H9 (cell line): ENCODE results near the gene CD164L2. TPM values are rescaled to one million over a fixed set of nuclear protein-coding genes. Genes with fewer than 3 reads are reported as not detected.

Experiments used
- DNase-seq: peaks from one replicate; pipeline ENCODE4 v3.0.0-alpha.2; 2017
- H2AFZ ChIP-seq: one replicate; pipeline ENCODE4 v1.6.1; 2013; ENCODE audit warnings: mild to moderate bottlenecking, low read length, control low read depth, moderate library complexity
- H2AK5ac ChIP-seq: 2 replicates; pipeline ENCODE4 v1.6.1; 2013; ENCODE audit warnings: low read length, control low read depth, mixed read lengths; ENCODE audit not compliant: insufficient read length
- H2BK120ac ChIP-seq: one replicate; pipeline ENCODE4 v1.6.1; 2013; ENCODE audit warnings: low read depth, mild to moderate bottlenecking, low read length, control low read depth, inconsistent platforms; ENCODE audit not compliant: poor library complexity, severe bottlenecking
- H2BK12ac ChIP-seq: 2 replicates; pipeline ENCODE4 v1.6.1; 2013; ENCODE audit warnings: low read length, control low read depth, mixed read lengths, low read depth; ENCODE audit not compliant: insufficient read length
- H2BK15ac ChIP-seq: 2 replicates; pipeline ENCODE4 v1.6.1; 2013; ENCODE audit warnings: low read depth, low read length, control low read depth
- H2BK20ac ChIP-seq: one replicate; pipeline ENCODE4 v1.6.1; 2013; ENCODE audit warnings: low read depth, mild to moderate bottlenecking, low read length, control low read depth, inconsistent platforms; ENCODE audit not compliant: poor library complexity, severe bottlenecking
- H2BK5ac ChIP-seq: 2 replicates; pipeline ENCODE4 v1.6.1; 2013; ENCODE audit warnings: low read length, control low read depth, mixed read lengths; ENCODE audit not compliant: insufficient read length
- H3K14ac ChIP-seq: 2 replicates; pipeline ENCODE4 v1.6.1; 2013; ENCODE audit warnings: low read length, control low read depth; ENCODE audit not compliant: insufficient read depth
- H3K18ac ChIP-seq: 2 replicates; pipeline ENCODE4 v1.6.1; 2013; ENCODE audit warnings: low read depth, mild to moderate bottlenecking, mixed read lengths, low read length, control low read depth; ENCODE audit not compliant: insufficient read length
- H3K23ac ChIP-seq: 2 replicates; pipeline ENCODE4 v1.6.1; 2013; ENCODE audit warnings: low read length, control low read depth, mixed read lengths, low read depth; ENCODE audit not compliant: insufficient read length
- H3K23me2 ChIP-seq: 2 replicates; pipeline ENCODE4 v1.6.1; 2013; ENCODE audit warnings: low read depth, mild to moderate bottlenecking, mixed read lengths, low read length, control low read depth; ENCODE audit not compliant: insufficient read length, poor library complexity, severe bottlenecking
- H3K27ac ChIP-seq: 2 replicates; pipeline ENCODE4 v1.5.1; 2013; ENCODE audit warnings: low read length, control low read depth, mixed read lengths, low read depth; ENCODE audit not compliant: insufficient read length
- H3K27me3 ChIP-seq: 2 replicates; pipeline ENCODE4 v1.6.1; 2013; ENCODE audit warnings: low read length, control low read depth, inconsistent platforms; ENCODE audit not compliant: insufficient read depth
- H3K4ac ChIP-seq: 2 replicates; pipeline ENCODE4 v1.6.1; 2013; ENCODE audit warnings: low read depth, mild to moderate bottlenecking, control low read depth, inconsistent platforms, low read length, moderate library complexity
- H3K4me1 ChIP-seq: 2 replicates; pipeline ENCODE4 v1.6.1; 2013; ENCODE audit warnings: low read length, control low read depth, inconsistent platforms; ENCODE audit not compliant: insufficient read depth
- H3K4me2 ChIP-seq: 2 replicates; pipeline ENCODE4 v1.6.1; 2013; ENCODE audit warnings: low read length, control low read depth, mixed read lengths; ENCODE audit not compliant: insufficient read length, insufficient read depth
- H3K56ac ChIP-seq: 2 replicates; pipeline ENCODE4 v1.6.1; 2013; ENCODE audit warnings: low read depth, mild to moderate bottlenecking, mixed read lengths, low read length, control low read depth; ENCODE audit not compliant: insufficient read length
- H3K79me1 ChIP-seq: 2 replicates; pipeline ENCODE4 v1.6.1; 2013; ENCODE audit warnings: low read depth, mild to moderate bottlenecking, moderate library complexity, low read length, control low read depth, inconsistent platforms; ENCODE audit not compliant: insufficient read depth, poor library complexity, severe bottlenecking
- H3K79me2 ChIP-seq: 2 replicates; pipeline ENCODE4 v1.6.1; 2013; ENCODE audit warnings: low read length, control low read depth, inconsistent platforms; ENCODE audit not compliant: insufficient read depth
- H3K9ac ChIP-seq: 2 replicates; pipeline ENCODE4 v1.6.1; 2013; ENCODE audit warnings: low read length, control low read depth, mixed read lengths; ENCODE audit not compliant: insufficient read length; ENCODE audit errors: extremely low read depth
- H3K9me3 ChIP-seq: one replicate; pipeline ENCODE4 v1.6.1; 2013; ENCODE audit warnings: low read depth, low read length, inconsistent platforms; ENCODE audit not compliant: control insufficient read depth
- H3T11ph ChIP-seq: one replicate; pipeline ENCODE4 v1.6.1; 2013; ENCODE audit warnings: mild to moderate bottlenecking, low read length, control low read depth, inconsistent platforms
- H4K20me1 ChIP-seq: one replicate; pipeline ENCODE4 v1.6.1; 2013; ENCODE audit not compliant: control insufficient read depth, insufficient read length, insufficient read depth
- H4K5ac ChIP-seq: 2 replicates; pipeline ENCODE4 v1.6.1; 2013; ENCODE audit warnings: low read depth, mild to moderate bottlenecking, mixed read lengths, low read length, control low read depth; ENCODE audit not compliant: insufficient read length
- H4K8ac ChIP-seq: replicated peaks from 2 replicates; pipeline ENCODE4 v1.6.1; 2013; ENCODE audit warnings: low read length, control low read depth, mixed read lengths, low read depth; ENCODE audit not compliant: insufficient read length
- H4K91ac ChIP-seq: 2 replicates; pipeline ENCODE4 v1.6.1; 2013; ENCODE audit warnings: low read depth, mild to moderate bottlenecking, moderate library complexity, mixed read lengths, low read length, control low read depth; ENCODE audit not compliant: insufficient read length
- H3K27ac Mint-ChIP-seq, 3 experiments: 2 replicates in 2 of 3; 3 replicates in 1 of 3; pipeline ENCODE4 v1.8.0; 2020 to 2021; ENCODE audit warnings: mixed read lengths in 3 of 3, mild to moderate bottlenecking in 1 of 3, moderate library complexity in 1 of 3
- H3K27me3 Mint-ChIP-seq: 2 replicates; pipeline ENCODE4 v1.8.0; 2021; ENCODE audit warnings: low read depth, mild to moderate bottlenecking, moderate library complexity, mixed read lengths
- H3K36me3 Mint-ChIP-seq, 3 experiments: 2 replicates in 2 of 3; 3 replicates in 1 of 3; pipeline ENCODE4 v1.8.0; 2020 to 2021; ENCODE audit warnings: low read depth in 3 of 3, mixed read lengths in 3 of 3; ENCODE audit not compliant: insufficient read depth in 1 of 3
- H3K4me1 Mint-ChIP-seq, 2 experiments: 2 replicates each; pipeline ENCODE4 v1.8.0; 2020; ENCODE audit warnings: mixed read lengths in 2 of 2
- H3K4me3 Mint-ChIP-seq, 2 experiments: 2 replicates in 1 of 2; 3 replicates in 1 of 2; pipeline ENCODE4 v1.8.0; 2020 to 2021; ENCODE audit warnings: mild to moderate bottlenecking in 2 of 2, mixed read lengths in 2 of 2, moderate library complexity in 1 of 2
- H3K9me3 Mint-ChIP-seq, 2 experiments: 2 replicates in 1 of 2; 3 replicates in 1 of 2; pipeline ENCODE4 v1.8.0; 2020; ENCODE audit warnings: mild to moderate bottlenecking in 2 of 2, mixed read lengths in 2 of 2, moderate library complexity in 1 of 2
- CTCF ChIP-seq: fragments of 200-600 bp; sonication (generic); conservative IDR thresholded peaks from 3 replicates; pipeline ENCODE4 v1.8.0; 2021; ENCODE audit warnings: antibody characterized with exemption, mild to moderate bottlenecking
- WGBS: extraction: QIAGEN DNeasy Blood & Tissue Kit; methylation state at CpG from one replicate; pipeline ENCODE4 v1.1.7; 2013; ENCODE audit warnings: missing lambda C conversion rate, low lambda C conversion rate, mixed read lengths; ENCODE audit not compliant: insufficient read length; ENCODE audit errors: extremely low coverage; 5-methylcytosine and 5-hydroxymethylcytosine counted together
- total RNA-seq: library from RNA; stranded (reverse); gene quantifications from 2 replicates; pipeline ENCODE4 v1.2.1, GENCODE V29; 2021

CD164L2 gene
- total RNA-seq, 1 experiment from 2014 or later, result 1.2 TPM

- H3K14ac ChIP-seq, result no peak overlapping the region
- no peaks in the 10 kb centered on the region for H3K27me3 ChIP-seq
- H3K18ac ChIP-seq, result no peak overlapping the region
- H3K9me3 Mint-ChIP-seq, result no peaks in the 10 kb centered on the region
- no peak overlapping the region for H2BK20ac ChIP-seq
- no peak overlapping the region for H3T11ph ChIP-seq
- no peaks in the 10 kb centered on the region for H3K79me2 ChIP-seq
- no peaks in the 10 kb centered on the region for H3K23me2 ChIP-seq
- no peak overlapping the region for H3K4ac ChIP-seq
- no peaks in the 10 kb centered on the region for H4K20me1 ChIP-seq
- no peaks in the 10 kb centered on the region; the same call in 1 of the 2 replicates for H3K4me1 ChIP-seq
- peak overlapping the region in 1 of 3 experiments; percentile 88; a peak in 1 of 7 replicates for H3K27ac Mint-ChIP-seq
- H2BK5ac ChIP-seq, result no peak overlapping the region
- peaks cover 33 to 49% of the 10 kb centered on the region in 2 experiments for H3K4me1 Mint-ChIP-seq
- no peak overlapping the region for H2BK120ac ChIP-seq
- no peak overlapping the region for H3K23ac ChIP-seq
- no peak overlapping the region for H3K56ac ChIP-seq
- H3K27me3 Mint-ChIP-seq, result no peaks in the 10 kb centered on the region; the same call in 1 of the 2 replicates
- no peaks in the 10 kb centered on the region for H3K9me3 ChIP-seq
- H3K79me1 ChIP-seq, result no peaks in the 10 kb centered on the region
- peaks cover 0 to 4% (median 3%) of the 10 kb centered on the region in 3 experiments; a peak in 2 of 7 replicates for H3K36me3 Mint-ChIP-seq
- no peak for TF ChIP-seq CTCF
- H2AFZ ChIP-seq, result no peak overlapping the region
- H4K91ac ChIP-seq, result no peak overlapping the region
- no peak overlapping the region for H3K4me2 ChIP-seq
- H3K9ac ChIP-seq, result no peak overlapping the region
- H3K27ac ChIP-seq, result no peak overlapping the region
- H2AK5ac ChIP-seq, result no peak overlapping the region
- no peak overlapping the region for H4K8ac ChIP-seq
- H3K4me3 Mint-ChIP-seq, result no peak overlapping the region
- H2BK12ac ChIP-seq, result no peak overlapping the region
- WGBS, result no CpG with 5 or more reads among the region's 7 CpGs
- DNase-seq, result no peak
- H4K5ac ChIP-seq, result no peak overlapping the region
- no peak overlapping the region for H2BK15ac ChIP-seq
Observed at GRCh38 chr1:27397749-27398148, 14.6 kb upstream of the CD164L2 start.
